ENCODE data around the gene SCAMP5.

Gene SCAMP5

DNA sequence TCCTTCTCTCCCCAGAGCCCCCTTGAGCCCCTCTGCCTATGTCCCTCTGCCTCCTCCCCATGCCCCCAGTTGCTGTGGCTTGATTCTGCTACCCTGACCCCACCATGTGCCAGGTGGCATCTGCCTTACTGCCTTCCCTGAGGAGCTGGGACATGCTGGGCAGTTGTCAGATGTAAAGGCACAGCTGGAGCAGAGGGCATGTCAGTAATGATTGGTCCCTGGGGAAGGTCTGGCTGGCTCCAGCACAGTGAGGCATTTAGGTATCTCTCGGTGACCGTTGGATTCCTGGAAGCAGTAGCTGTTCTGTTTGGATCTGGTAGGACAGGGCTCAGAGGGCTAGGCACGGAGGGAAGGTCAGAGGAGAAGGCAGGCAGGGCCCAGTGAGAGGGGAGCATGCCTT lies 24.6 kb downstream of the SCAMP5 start:
- H3K4me3 ChIP-seq (ENCODE audit: low read depth, low read length) = no peak overlapping the region
- TF ChIP-seq, protein P1, sequence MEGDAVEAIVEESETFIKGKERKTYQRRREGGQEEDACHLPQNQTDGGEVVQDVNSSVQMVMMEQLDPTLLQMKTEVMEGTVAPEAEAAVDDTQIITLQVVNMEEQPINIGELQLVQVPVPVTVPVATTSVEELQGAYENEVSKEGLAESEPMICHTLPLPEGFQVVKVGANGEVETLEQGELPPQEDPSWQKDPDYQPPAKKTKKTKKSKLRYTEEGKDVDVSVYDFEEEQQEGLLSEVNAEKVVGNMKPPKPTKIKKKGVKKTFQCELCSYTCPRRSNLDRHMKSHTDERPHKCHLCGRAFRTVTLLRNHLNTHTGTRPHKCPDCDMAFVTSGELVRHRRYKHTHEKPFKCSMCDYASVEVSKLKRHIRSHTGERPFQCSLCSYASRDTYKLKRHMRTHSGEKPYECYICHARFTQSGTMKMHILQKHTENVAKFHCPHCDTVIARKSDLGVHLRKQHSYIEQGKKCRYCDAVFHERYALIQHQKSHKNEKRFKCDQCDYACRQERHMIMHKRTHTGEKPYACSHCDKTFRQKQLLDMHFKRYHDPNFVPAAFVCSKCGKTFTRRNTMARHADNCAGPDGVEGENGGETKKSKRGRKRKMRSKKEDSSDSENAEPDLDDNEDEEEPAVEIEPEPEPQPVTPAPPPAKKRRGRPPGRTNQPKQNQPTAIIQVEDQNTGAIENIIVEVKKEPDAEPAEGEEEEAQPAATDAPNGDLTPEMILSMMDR (IDR thresholded peaks at IDR 0.05; ENCODE audit: control insufficient read depth, extremely low read depth, insufficient read depth) = no peak
- DNase-seq (ENCODE audit: low read depth) = no peak

DNA sequence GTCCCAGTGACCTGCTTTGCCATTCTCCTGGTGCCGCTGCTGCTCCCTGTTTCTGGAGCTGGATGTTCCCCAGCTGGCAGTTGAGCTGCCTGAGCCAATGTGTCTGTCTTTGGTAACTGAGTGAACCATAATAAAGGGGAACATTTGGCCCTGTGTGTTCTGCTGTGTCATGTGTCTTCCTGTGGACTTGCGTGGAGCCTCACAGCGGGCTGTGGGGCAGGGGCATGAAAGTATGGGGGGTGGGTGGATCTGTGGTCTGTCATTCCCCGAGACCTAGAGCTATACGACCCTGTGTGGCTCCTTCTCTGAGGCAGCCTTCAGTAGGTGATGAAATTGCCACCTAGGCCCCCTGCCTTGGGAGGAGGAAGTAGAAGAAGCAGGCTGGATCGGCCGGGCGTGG lies 26.0 kb downstream of the SCAMP5 start:
- TF ChIP-seq, protein P1 (IDR thresholded peaks at IDR 0.05; ENCODE audit: control insufficient read depth, extremely low read depth, insufficient read depth) = no peak
- DNase-seq (ENCODE audit: low read depth) = no peak
- no peak overlapping the region for H3K4me3 ChIP-seq (ENCODE audit: low read depth, low read length)

DNA sequence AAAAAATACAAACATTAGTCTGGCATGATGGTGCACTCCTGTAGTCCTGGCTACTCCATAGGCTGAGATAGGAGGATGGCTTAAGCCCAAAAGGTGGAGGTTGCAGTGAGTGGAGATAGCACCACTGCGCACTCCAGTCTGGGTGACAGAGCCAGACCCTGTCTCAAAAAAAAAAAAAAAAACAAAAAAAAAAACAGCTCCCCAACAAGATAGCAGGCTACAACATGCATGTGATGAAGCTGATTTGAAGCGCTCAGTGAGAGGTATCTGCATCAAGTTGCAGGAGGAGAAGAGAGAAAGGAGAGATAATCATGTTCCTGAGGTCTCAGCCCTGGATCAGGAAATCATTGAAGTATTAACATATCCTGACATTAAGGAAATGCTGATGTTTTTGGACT lies 27.4 kb downstream of the SCAMP5 start:
- no peak overlapping the region for H3K4me3 ChIP-seq (ENCODE audit: low read depth, low read length)
- TF ChIP-seq, protein P1 (IDR thresholded peaks at IDR 0.05; ENCODE audit: control insufficient read depth, extremely low read depth, insufficient read depth) = no peak
- DNase-seq (ENCODE audit: low read depth) = no peak

DNA sequence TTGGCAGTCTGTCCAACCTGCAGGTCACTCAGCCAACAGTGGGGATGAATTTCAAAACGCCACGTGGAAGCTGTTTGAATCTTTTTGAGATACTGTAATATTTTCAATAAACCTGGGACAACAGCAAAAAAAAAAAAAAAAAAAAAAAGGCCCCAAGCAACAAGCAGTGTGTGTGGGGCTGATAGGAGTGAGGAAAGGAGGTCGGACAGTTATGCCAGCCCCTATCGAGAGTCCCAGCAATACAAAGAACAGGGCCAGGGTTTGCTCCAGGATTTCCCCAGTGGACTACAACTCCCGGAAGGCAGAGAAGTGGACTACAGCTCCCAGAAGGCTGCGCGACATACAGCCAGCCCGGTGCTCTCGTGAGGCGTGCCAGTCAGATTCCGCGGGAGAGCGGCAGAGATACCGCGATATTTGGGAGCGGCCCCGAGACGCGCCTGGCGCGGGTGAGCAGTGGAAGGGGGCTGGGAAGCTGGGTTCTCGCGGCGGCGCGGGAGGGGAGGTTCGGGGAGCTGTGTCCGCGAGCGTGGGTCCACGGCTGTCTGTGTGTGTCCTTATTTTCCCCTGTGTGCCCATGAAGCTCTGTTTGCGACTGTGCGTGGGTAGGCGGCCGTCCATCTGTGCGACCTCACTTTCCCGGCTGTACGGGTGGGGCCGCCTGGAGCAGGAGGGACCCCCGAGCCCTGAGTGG lies 28.0 kb downstream of the SCAMP5 start, which contains the start of gene PPCDC:
PPCDC (plus strand) TSS at position 410 of the 691 bp plus-strand sequence. CDS start 4,729 bp downstream, outside the sequence.
- DNase-seq (ENCODE audit: low read depth) = peak; percentile 86
- TF ChIP-seq, protein P1 (IDR thresholded peaks at IDR 0.05; ENCODE audit: control insufficient read depth, extremely low read depth, insufficient read depth) = no peak

DNA sequence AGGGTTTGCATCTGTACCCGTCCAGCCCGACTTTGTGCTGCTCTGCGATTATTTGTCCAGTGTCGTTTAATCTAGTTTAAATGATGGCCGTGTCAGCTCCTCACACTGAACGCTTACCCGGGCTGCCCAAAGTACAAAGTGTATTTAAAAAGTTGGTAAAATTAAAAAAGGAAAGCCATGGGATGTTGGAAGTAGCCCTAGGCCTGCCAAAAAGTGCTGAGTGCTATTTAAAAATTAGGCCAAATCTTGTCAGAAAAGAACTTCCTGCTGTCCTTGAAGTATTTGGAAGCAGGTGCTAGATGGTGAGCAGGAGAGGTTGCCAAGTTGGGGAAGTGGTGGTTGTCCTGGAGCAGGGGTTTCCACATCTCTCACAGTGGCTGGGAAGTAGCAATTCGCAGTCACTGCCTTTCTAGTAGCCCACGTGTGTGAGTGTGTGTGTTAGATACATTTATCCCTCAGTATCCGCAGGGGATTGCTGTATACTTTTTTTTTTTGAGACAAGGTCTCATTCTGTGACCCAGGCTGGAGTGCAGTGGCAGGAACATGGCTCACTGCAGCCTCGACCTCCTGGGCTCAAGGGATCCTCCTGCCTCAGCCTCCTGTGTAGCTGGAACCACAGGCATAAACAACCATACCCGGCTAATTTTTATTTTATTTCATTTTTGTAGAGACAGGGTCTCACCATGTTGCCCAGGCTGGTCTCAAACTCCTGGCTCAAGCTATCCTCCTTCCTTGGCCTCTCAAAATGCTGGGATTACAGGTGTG lies 28.7 kb downstream of the SCAMP5 start:
- TF ChIP-seq, protein P1 (IDR thresholded peaks at IDR 0.05; ENCODE audit: control insufficient read depth, extremely low read depth, insufficient read depth) = no peak
- DNase-seq (ENCODE audit: low read depth) = no peak
- peak overlapping the region; percentile 90 for H3K4me3 ChIP-seq (ENCODE audit: low read depth, low read length)

More for the DNA sequence above, 28.0 kb downstream of the SCAMP5 start, which contains the start of gene PPCDC:
- peak within 1 kb of the TSS; percentile 90 for H3K4me3 ChIP-seq (ENCODE audit: low read depth, low read length)

DNA sequence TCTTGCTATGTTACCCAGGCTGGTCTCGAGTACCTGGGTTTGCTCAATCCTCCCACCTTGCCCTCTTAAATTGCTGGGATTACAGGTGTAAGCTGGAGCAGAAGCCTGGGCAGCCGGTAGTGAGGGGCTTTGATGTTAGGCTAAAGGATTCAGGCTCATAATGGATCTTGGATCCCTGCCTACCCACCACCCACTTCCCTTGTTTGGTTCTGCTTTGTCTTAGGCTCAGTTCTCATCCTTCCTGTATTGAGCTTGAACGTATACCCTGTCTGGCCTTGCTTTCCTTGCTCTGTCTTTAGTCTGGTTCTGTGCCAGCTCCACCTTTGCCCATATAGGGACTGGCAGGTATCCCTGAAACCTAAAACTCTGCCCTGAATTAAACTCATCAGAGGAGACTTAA lies 29.7 kb downstream of the SCAMP5 start:
- H3K4me3 ChIP-seq (ENCODE audit: low read depth, low read length) = no peak overlapping the region
- TF ChIP-seq, protein P1 (IDR thresholded peaks at IDR 0.05; ENCODE audit: control insufficient read depth, extremely low read depth, insufficient read depth) = no peak

More for the DNA sequence above, 29.7 kb downstream of the SCAMP5 start:
- no peak for DNase-seq (ENCODE audit: low read depth)
